ENCODE data around the gene ABCA8.

The ABCA8 gene

GRCh38 chr17:68868708-68869107 lies 86.5 kb downstream of the ABCA8 start:
- no peak for FAIRE-seq

DNA sequence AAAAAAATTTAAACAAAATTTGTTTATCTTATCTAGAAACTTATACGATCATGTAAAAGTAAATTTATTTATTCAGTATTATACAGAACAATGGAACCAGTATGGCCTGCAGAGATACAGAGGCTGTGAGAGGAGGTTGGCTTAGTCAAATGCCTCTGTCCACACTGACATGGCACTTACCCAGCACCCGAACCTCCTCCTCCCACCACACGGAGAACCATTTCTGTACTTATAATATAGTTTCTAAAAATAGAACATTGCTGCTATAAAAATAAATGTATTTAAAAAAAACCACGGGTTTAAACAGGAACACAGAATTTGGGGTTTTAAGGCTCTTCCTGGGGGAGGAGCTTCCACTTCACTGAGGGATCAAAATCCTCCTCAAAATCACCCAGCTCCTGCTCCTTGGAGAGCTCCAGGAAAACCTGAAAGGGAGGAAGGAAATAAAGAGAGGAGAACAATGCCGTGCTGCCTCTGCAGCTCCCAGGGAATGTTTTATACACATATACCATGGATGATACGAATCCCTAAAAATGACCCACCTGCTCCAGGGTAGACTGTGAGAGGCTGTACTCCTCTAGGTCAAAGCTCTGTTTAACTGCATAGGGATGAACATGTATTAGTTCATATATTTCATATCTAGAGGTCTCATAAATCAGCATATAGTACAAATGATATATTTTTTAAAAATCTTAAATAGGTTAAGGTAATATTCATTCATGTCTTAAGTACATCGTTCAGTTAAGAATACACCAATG lies 87.3 kb downstream of the ABCA8 start:
- no peak for FAIRE-seq

DNA sequence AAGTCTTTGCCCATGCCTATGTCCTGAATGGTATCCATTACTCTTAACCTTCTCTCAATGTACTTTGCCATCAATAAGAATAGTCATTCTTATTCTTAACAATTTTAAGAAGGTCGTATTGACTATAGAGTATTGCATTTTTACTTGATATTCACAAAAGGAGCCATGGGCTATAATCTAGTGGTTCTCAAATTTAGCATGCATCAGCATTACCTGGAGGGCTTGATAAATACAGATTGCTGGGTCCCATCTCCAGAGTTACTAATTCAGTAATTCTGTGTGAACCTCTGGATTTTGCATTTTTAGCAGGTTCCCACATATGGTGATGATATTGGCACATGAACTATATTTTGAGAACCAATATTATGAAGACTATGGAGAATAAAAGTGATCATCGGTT lies 89.6 kb downstream of the ABCA8 start:
- FAIRE-seq, result no peak

DNA sequence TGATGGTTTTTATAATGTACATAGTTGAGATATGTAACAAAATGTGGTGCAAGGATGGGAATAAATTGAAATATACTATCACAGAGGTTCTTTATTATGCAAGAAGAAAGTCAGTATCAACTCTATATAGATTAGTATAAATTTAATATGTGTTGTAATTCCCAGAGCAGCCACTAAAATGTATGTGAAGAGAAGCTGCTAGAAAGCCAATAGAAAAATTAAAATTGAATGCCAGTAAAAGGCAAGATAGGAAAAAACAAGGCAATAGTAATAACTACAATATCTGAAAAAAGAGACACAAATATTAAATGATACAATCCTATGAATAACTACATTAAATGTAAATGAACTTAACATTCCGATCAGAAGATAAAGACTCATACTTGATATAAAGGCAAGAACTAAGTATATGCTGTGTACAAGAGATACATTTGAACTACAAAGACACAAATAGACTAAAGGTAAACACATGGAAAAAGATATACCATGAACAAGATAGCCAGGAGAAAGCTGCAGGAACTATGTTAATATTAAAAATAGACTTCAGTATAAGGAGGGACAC lies 92.0 kb downstream of the ABCA8 start:
- FAIRE-seq, result no peak

DNA sequence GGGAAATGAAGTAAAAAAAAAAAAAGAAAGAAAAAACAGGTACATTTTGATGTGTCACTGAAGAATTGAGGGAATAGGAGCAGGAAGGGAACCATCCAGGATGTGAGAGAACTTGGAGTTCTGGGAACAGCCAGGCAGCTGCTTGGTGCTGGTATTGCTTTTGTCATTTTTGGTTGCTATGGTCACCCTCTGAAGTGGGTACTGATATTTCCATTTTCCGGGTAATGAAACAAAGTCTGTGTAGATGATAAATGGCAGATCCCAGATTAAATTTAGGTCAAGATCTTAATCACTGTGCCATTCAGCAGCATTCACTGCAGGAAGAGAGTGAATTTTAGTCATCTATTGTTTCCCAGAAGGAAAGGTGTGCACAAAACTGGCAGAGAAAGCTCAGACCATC lies 93.6 kb downstream of the ABCA8 start:
- FAIRE-seq, result no peak

DNA sequence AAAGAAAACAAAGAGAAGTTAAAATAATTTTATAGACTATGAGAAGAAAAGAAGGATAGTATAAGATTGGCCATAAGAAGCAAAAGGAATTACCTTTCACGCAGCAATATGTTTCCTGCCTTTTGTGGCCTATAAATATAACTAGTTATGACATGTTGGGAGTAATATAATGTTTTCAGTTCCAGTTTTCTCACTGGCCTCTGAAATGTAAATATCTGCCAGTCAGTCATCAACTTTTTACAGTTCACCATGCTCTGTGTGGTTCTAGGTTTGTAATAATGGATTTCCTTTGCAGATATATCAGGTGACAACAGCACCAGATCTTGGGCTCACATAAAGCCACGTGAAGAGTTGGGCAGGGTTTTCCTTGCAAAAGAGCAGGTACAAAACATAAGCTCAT lies 94.3 kb downstream of the ABCA8 start:
- FAIRE-seq, result no peak

DNA sequence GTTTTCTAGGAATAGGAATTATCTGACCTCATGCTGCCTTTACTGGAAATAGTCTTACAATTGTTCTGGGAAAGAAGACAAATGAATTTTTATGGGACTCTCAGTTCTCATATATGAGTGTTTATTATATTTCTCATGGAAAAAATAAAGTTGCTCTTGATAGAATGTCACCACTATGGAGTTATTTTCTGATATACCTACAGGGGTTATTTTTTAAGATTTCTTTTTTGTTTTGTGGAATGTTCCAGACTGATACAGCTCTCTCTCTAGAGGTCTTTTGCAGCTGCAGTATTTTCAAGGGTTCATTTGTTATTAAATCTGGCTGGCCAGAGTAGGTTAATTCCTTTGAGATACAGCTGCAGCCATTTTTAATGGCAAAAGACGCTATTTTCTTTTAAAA lies 100.7 kb downstream of the ABCA8 start:
- FAIRE-seq, result no peak

DNA sequence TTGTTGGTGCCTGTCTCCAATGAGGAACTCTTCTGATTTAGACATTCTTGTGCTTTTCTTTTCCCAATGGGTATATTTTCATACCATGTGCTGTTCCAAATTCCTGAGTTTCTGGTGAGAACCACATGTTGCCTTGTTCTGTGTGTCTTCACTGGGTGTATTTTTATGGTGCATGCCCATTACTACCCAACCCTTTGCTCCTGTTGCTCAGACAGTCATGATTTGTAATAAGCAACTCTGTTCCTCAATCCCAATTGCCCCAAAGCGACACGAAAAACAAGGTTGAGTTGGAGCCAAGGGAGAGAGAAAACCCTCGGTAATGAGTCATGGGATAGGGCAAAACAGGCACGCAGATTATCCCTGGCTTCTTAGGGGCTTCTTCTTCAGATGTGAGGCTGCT lies 101.8 kb downstream of the ABCA8 start:
- FAIRE-seq, result no peak

DNA sequence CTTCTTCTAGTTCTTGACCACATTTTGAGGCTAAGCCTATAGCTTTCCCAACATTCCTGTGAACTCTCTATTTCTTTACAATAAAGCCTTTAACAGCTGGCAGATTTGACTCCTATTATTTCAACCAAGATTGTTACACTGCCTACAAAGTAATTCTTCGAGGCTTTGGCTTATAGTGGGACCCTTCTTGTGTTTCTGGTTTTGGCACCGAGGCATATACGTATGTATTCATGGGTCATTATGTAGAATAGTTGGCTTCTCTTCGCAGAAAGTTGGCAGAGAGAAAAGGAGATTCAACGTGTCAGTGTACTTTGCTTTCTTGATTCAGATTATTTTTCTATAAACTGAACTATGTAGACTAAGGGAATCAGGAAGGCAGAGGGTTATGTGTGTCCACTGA lies 102.2 kb downstream of the ABCA8 start:
- no peak for FAIRE-seq

GRCh38 chr17:68851890-68852289 lies 103.3 kb downstream of the ABCA8 start:
- no peak for FAIRE-seq

GRCh38 chr17:68850749-68851510 lies 104.3 kb downstream of the ABCA8 start:
- no peak for FAIRE-seq

- FAIRE-seq, result no peak
Observed at GRCh38 chr17:68849673-68850610, 105.2 kb downstream of the ABCA8 start.

DNA sequence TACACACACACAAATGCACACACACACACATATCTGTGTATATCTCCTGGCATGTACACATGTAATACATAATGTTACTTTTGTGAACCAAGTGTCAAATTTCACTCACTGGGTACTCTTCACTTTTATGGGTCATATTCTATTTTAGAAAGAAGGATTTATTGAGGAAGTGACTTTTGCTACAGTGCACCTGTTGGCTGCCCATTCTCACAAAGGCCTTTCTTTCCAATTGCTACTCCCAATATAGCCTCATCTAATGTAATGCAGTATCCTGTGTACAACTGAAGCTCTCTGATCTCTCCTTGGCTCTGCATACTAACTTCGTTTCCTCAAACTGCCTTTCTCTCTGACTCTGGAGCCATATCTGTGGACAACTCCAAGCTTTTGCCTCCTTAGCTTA lies 107.5 kb downstream of the ABCA8 start:
- FAIRE-seq, result no peak

GRCh38 chr17:68843522-68843921 lies 111.7 kb downstream of the ABCA8 start:
- FAIRE-seq, result no peak

DNA sequence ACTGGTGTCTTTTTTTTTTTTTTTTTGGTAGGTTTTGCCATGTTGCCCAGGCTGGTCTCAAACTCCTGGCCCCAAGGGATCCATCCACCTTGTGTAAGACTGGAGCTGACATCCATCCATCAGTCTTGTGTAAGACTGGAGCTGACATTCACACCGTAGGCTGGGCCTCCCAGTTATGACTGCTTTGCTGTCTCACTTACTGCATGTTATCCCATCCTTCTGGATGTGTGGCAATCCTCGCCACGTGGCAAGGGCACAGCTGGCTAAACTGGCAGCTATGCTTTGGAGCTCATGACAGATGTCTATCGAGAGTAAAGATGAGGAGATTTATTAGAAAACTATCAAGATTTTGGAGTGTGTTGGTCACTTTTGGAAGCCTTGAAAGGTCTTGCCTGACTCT lies 115.1 kb downstream of the ABCA8 start:
- FAIRE-seq, result no peak

DNA sequence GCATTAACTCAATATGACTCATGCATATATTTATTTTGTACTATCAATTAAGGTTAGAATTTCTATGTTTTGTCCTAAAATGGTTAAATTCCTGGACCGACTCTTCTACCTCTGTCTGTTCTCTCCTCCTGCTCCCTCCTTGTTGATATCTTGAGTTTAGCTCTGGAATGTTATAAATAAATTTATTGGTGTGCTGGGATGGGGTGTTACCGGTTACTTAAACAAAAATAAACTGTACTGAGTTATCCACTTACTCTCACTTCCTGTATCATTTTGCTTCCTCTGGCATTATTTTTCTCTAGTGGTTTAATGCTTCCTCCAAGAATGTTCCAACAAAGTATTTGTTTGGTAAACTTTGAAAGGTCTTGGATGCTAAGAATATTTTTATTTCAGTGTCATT lies 120.1 kb downstream of the ABCA8 start:
- FAIRE-seq, result no peak

DNA sequence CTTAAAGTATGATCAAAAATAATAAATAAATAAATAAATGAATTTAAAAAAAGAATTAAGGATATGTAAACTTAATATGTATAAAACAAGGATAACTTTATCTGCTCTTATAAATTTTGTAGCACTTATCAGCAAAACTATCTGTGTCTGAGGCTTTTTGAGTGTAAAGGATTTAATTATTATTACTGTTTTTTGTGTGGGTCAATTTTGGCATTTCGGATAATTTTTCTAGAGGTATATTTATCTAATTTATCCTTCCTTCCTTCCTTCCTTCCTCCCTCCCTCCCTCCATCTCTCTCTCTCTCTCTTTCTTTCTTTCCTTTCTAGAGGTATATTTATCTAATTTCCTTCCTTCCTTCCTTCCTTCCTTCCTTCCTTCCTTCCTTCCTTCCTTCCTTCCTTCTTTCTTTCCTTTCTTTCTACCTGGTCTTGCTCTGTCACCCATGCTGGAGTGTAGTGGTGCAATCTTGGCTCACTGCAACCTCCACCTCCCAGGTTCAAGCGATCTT lies 120.8 kb downstream of the ABCA8 start:
- FAIRE-seq, result no peak

DNA sequence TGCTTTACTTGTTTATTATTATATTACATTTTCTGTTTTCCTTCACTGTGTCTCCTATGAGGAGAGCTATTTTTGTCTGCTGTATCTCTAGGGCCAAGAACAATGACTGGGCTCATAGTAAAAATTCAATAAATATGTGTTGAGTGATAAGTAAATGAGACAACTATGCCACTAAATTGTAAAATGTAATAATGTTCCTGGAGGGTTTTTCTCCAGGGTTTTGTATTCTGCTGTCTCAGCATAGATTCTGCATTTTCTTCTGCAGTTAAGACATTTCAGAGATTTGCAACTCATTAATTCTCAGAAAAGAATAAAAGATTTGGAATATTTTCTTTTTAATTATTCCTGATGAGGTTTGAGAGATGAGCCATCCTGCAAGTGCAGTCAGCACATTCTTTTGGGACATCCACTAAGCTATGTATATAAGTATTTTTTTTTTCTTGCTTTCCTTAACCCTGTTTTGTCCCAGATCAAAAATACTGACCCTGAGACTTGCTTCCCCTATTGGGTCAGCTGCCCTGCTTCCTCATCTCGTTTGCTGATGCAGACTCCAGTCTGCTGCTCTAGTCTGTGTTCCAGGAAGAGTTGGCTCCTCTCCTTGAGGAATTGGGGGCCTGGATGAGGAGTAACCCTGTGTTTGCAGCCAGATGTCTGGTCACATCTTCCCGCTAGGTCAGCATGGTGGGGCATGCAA lies 122.9 kb downstream of the ABCA8 start:
- no peak for FAIRE-seq

- FAIRE-seq, result no peak
Observed at GRCh38 chr17:68831170-68831569, 124.0 kb downstream of the ABCA8 start.

GRCh38 chr17:68830313-68830712 lies 124.9 kb downstream of the ABCA8 start:
- FAIRE-seq, result no peak

DNA sequence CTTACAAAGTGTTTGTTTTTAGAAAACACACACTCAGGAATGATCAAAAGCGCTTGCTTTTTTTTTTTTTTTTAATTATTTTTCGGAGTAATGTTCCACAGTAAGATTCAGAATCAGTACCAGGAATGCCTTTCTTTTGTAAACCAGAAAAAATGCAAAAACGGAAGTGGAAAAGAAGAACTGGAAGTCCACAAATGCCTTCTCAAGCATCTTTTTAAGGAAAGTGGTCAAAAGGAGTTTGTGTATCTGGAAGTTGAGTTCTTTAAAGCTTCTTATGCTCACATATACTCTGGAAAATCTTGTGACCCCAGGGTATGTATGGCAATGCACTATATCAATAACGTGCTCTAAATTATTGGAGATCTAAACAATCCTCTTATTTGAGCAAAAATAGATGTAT lies 126.0 kb downstream of the ABCA8 start:
- no peak for FAIRE-seq

- no peak for FAIRE-seq
Observed at GRCh38 chr17:68824707-68825106, 130.5 kb downstream of the ABCA8 start.

All from TTC549 (cell line).